ENCODE data around the gene XPNPEP2. TPM values are rescaled to one million over a fixed set of nuclear protein-coding genes. Genes with fewer than 3 reads are reported as not detected.

XPNPEP2 gene
- total RNA-seq, 1 experiment from 2014 or later: 0.11 TPM

DNA sequence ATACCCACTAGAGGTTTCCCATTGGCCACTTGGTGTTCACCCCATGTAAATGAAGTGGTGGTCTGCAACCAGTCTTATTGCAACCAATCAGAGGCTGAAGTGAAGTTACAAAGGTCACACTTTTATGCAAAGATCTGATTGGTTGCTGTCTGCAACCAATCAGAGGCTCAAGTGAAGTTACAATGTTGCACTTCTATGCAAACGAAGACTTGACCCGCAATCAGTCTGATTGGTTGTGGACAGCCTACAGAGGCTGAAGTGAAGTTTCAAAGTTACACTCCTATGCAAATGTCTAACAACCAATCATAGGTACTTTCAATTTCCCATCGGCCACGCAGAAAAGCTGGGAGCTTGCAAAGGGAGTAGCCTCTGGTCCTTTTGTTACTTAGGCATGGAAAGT, 22.3 kb upstream of the XPNPEP2 start (continued):
- no peak for TF ChIP-seq CTCF (IDR thresholded peaks at IDR 0.05)
- TF ChIP-seq, protein P1, sequence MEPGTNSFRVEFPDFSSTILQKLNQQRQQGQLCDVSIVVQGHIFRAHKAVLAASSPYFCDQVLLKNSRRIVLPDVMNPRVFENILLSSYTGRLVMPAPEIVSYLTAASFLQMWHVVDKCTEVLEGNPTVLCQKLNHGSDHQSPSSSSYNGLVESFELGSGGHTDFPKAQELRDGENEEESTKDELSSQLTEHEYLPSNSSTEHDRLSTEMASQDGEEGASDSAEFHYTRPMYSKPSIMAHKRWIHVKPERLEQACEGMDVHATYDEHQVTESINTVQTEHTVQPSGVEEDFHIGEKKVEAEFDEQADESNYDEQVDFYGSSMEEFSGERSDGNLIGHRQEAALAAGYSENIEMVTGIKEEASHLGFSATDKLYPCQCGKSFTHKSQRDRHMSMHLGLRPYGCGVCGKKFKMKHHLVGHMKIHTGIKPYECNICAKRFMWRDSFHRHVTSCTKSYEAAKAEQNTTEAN (CRISPR knock-in tag; IDR thresholded peaks at IDR 0.05): no peak
- TF ChIP-seq ETV6 (CRISPR knock-in tag; IDR thresholded peaks at IDR 0.05): no peak
- no peak for TF ChIP-seq ZNF671 (CRISPR knock-in tag; IDR thresholded peaks at IDR 0.05)
- TF ChIP-seq, protein P2, sequence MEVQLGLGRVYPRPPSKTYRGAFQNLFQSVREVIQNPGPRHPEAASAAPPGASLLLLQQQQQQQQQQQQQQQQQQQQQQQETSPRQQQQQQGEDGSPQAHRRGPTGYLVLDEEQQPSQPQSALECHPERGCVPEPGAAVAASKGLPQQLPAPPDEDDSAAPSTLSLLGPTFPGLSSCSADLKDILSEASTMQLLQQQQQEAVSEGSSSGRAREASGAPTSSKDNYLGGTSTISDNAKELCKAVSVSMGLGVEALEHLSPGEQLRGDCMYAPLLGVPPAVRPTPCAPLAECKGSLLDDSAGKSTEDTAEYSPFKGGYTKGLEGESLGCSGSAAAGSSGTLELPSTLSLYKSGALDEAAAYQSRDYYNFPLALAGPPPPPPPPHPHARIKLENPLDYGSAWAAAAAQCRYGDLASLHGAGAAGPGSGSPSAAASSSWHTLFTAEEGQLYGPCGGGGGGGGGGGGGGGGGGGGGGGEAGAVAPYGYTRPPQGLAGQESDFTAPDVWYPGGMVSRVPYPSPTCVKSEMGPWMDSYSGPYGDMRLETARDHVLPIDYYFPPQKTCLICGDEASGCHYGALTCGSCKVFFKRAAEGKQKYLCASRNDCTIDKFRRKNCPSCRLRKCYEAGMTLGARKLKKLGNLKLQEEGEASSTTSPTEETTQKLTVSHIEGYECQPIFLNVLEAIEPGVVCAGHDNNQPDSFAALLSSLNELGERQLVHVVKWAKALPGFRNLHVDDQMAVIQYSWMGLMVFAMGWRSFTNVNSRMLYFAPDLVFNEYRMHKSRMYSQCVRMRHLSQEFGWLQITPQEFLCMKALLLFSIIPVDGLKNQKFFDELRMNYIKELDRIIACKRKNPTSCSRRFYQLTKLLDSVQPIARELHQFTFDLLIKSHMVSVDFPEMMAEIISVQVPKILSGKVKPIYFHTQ (CRISPR knock-in tag; IDR thresholded peaks at IDR 0.05): no peak
- no peak for TF ChIP-seq KAT7 (CRISPR knock-in tag; IDR thresholded peaks at IDR 0.05; ENCODE audit: borderline replicate concordance)
- no peak for TF ChIP-seq ATF1 (CRISPR knock-in tag; IDR thresholded peaks at IDR 0.05)
- TF ChIP-seq PRDM15 (CRISPR knock-in tag; IDR thresholded peaks at IDR 0.05): no peak
- no peak for TF ChIP-seq ZNF138 (CRISPR knock-in tag; conservative IDR thresholded peaks at IDR 0.05)
- TF ChIP-seq ZNF219 (CRISPR knock-in tag; IDR thresholded peaks at IDR 0.05; ENCODE audit: borderline replicate concordance): no peak
- no peak for TF ChIP-seq MLX (CRISPR knock-in tag; IDR thresholded peaks at IDR 0.05)

- no peak overlapping the region for H3K4me3 Mint-ChIP-seq
- TF ChIP-seq, protein P3, sequence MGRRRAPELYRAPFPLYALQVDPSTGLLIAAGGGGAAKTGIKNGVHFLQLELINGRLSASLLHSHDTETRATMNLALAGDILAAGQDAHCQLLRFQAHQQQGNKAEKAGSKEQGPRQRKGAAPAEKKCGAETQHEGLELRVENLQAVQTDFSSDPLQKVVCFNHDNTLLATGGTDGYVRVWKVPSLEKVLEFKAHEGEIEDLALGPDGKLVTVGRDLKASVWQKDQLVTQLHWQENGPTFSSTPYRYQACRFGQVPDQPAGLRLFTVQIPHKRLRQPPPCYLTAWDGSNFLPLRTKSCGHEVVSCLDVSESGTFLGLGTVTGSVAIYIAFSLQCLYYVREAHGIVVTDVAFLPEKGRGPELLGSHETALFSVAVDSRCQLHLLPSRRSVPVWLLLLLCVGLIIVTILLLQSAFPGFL (CRISPR knock-in tag; IDR thresholded peaks at IDR 0.05; ENCODE audit: borderline replicate concordance): no peak
- TF ChIP-seq NFE2L1 (CRISPR knock-in tag; IDR thresholded peaks at IDR 0.05) (no peak), ZNF512 (CRISPR knock-in tag; IDR thresholded peaks at IDR 0.05; ENCODE audit: borderline replicate concordance) (no peak), MYBL2 (CRISPR knock-in tag; IDR thresholded peaks at IDR 0.05) (no peak), SMAD4 (CRISPR knock-in tag; IDR thresholded peaks at IDR 0.05) (no peak), FOXK1 (CRISPR knock-in tag; IDR thresholded peaks at IDR 0.05) (no peak), ELF4 (CRISPR knock-in tag; IDR thresholded peaks at IDR 0.05; ENCODE audit: low read depth) (no peak), ZNF263 (CRISPR knock-in tag; IDR thresholded peaks at IDR 0.05; ENCODE audit: low read depth) (no peak), ZNF416 (CRISPR knock-in tag; IDR thresholded peaks at IDR 0.05) (no peak), ERG (CRISPR knock-in tag; IDR thresholded peaks at IDR 0.05) (no peak), JAZF1 (CRISPR knock-in tag; IDR thresholded peaks at IDR 0.05) (no peak), ATF1 (CRISPR knock-in tag; IDR thresholded peaks at IDR 0.05) (no peak), ZNF396 (CRISPR knock-in tag; IDR thresholded peaks at IDR 0.05; ENCODE audit: borderline replicate concordance) (no peak)
Observed at GRCh38 chrX:129717892-129718291, 20.9 kb upstream of the XPNPEP2 start.

More at GRCh38 chrX:129717892-129718291, 20.9 kb upstream of the XPNPEP2 start:
- Mint-ChIP-seq H3K27ac (no peak overlapping the region; the same call in 1 of the 2 replicates), H3K36me3 (no peaks in the 10 kb centered on the region), H3K27me3 (ENCODE audit: low read depth) (no peaks in the 10 kb centered on the region; the same call in none of the 2 replicates), H3K4me1 (peaks cover 45% of the 10 kb centered on the region), H3K9me3 (no peaks in the 10 kb centered on the region)
- POLR2A ChIA-PET: no interaction called here
- DNase-seq (ENCODE audit: low spot score): no peak
- CTCF ChIA-PET: interaction anchor here (1.4 to 2.4 kb wide), 3 partner anchors 8 to 63 kb away, joined by 5 to 10 read pairs (median 6); partner anchors contain the start of gene APLN
- peak; percentile 75 for ATAC-seq
